Left lung (tissue), 10 donors: Measurements from ENCODE around the gene PRSS16. TPM values are rescaled to one million over a fixed set of nuclear protein-coding genes. Genes with fewer than 3 reads are reported as not detected.
A peak's percentile ranks its signal among the peaks of the same experiment; 100 is the strongest.

Experiments
- ATAC-seq: fragments of 200-7000 bp; cut with Tn5 transposase; one replicate; pipeline ENCODE4 v1.9.1; 2020; ENCODE audit warnings: moderate library complexity
- DNase-seq, 4 donors: peaks; one replicate each; pipeline ENCODE4 v3.0.0-alpha.2; 2013 to 2020
- H3K27ac ChIP-seq, 2 donors: fragments of 200-600 bp; sonication (generic) in 1 of 2; one replicate each; pipeline versions ENCODE4 v1.5.0 to v1.8.0; 2020 to 2021
- H3K27me3 ChIP-seq, 2 donors: fragments of 200-600 bp; sonication (generic) in 1 of 2; one replicate each; pipeline versions ENCODE4 v1.5.0 to v1.8.0; 2020 to 2021
- H3K36me3 ChIP-seq, 2 donors: fragments of 200-600 bp; sonication (generic) in 1 of 2; one replicate each; pipeline versions ENCODE4 v1.5.0 to v1.8.0; 2020 to 2021
- H3K4me1 ChIP-seq, 2 donors: fragments of 200-600 bp; one replicate each; pipeline ENCODE4 v1.8.0; 2021
- H3K4me3 ChIP-seq, 2 donors: fragments of 200-600 bp; sonication (generic) in 1 of 2; one replicate each; pipeline versions ENCODE4 v1.5.0 to v1.8.0; 2020 to 2021; ENCODE audit warnings: mild to moderate bottlenecking in 1 of 2
- H3K9me3 ChIP-seq, 2 donors: fragments of 200-600 bp; sonication (generic) in 1 of 2; one replicate each; pipeline versions ENCODE4 v1.5.0 to v1.8.0; 2020 to 2021
- CTCF ChIP-seq, 2 donors: fragments of 200-600 bp; sonication (generic) in 1 of 2; IDR thresholded peaks; one replicate each; pipeline versions ENCODE4 v1.5.0 to v1.8.0; 2021; ENCODE audit warnings: antibody characterized with exemption in 2 of 2
- intact Hi-C, 2 donors: fragments of 100-400 bp; cut with DNase I; formaldehyde crosslinking; loops; one replicate each; pipeline versions ENCODE4 v1.11.2 to v1.14.2; 2022
- polyA plus RNA-seq, 6 donors: library from polyadenylated mRNA; unstranded; fragments of 120-200 nt; gene quantifications; one replicate each; pipeline ENCODE4 v1.2.1, GENCODE V29; 2013; ENCODE audit not compliant: insufficient read length in 6 of 6
- total RNA-seq, 2 donors: library from RNA; stranded (reverse); fragmentation: NEBNext Ultra II Directional; extraction: Animal tissue kit (Norgen Biotek cat#: 25700); gene quantifications; one replicate each; pipeline ENCODE4 v1.2.1, GENCODE V29; 2021
- donor health status: DM: no; HTN: yes; CAD: no.
- donor health status: DM: no; HTN: no; CAD: no.

The PRSS16 gene
- total and polyA plus RNA-seq, 8 donors: 3.4 to 18.3 (median 5.2) TPM

- no peak for ATAC-seq
Observed at GRCh38 chr6:27275025-27275956, 27.8 kb downstream of the PRSS16 start.

GRCh38 chr6:27279513-27280063 is 32.1 kb downstream of the PRSS16 start:
- TF ChIP-seq CTCF (IDR thresholded peaks at IDR 0.05): no peak
- intact Hi-C loops: no loop called here
- ATAC-seq: no peak
- DNase-seq: no peak
- H3K9me3 ChIP-seq: peaks cover 0 to 1% of the 10 kb centered on the region in 2 donors
- peaks cover 0 to 3% of the 10 kb centered on the region in 2 donors for H3K4me1 ChIP-seq
- no peak overlapping the region for H3K27ac ChIP-seq
- H3K4me3 ChIP-seq: no peak overlapping the region
- H3K27me3 ChIP-seq: peaks cover 79 to 100% of the 10 kb centered on the region in 2 donors
- H3K36me3 ChIP-seq: no peaks in the 10 kb centered on the region

More at GRCh38 chr6:27275025-27275956, 27.8 kb downstream of the PRSS16 start:
- peaks cover 46 to 96% of the 10 kb centered on the region in 2 donors for H3K27me3 ChIP-seq
- H3K4me1 ChIP-seq: peaks cover 0 to 3% of the 10 kb centered on the region in 2 donors
- TF ChIP-seq CTCF (IDR thresholded peaks at IDR 0.05): no peak
- no peak for DNase-seq
- no peak overlapping the region for H3K27ac ChIP-seq
- H3K36me3 ChIP-seq: no peaks in the 10 kb centered on the region
- H3K4me3 ChIP-seq: no peak overlapping the region
- H3K9me3 ChIP-seq: no peaks in the 10 kb centered on the region
- intact Hi-C loops: no loop called here

GRCh38 chr6:27280064-27280539 is 32.6 kb downstream of the PRSS16 start:
- TF ChIP-seq CTCF (IDR thresholded peaks at IDR 0.05): no peak
- no peak overlapping the region for H3K4me3 ChIP-seq
- intact Hi-C loops: no loop called here
- ATAC-seq: peak; percentile 42
- peaks cover 0 to 3% of the 10 kb centered on the region in 2 donors for H3K4me1 ChIP-seq
- H3K36me3 ChIP-seq: no peaks in the 10 kb centered on the region
- H3K27ac ChIP-seq: no peak overlapping the region
- peaks cover 79 to 100% of the 10 kb centered on the region in 2 donors for H3K27me3 ChIP-seq
- peak in 1 of 4 donors; percentile 37 for DNase-seq
- H3K9me3 ChIP-seq: peaks cover 0 to 1% of the 10 kb centered on the region in 2 donors

GRCh38 chr6:27280540-27281000 is 33.1 kb downstream of the PRSS16 start:
- no peak overlapping the region for H3K27ac ChIP-seq
- intact Hi-C loops: no loop called here
- peaks cover 0 to 3% of the 10 kb centered on the region in 2 donors for H3K4me1 ChIP-seq
- no peak for TF ChIP-seq CTCF (IDR thresholded peaks at IDR 0.05)
- H3K9me3 ChIP-seq: peaks cover 0 to 1% of the 10 kb centered on the region in 2 donors
- H3K27me3 ChIP-seq: peaks cover 79 to 100% of the 10 kb centered on the region in 2 donors
- H3K4me3 ChIP-seq: no peak overlapping the region
- ATAC-seq (no peak), DNase-seq (no peak)
- H3K36me3 ChIP-seq: no peaks in the 10 kb centered on the region

GRCh38 chr6:27281105-27281539 is 33.6 kb downstream of the PRSS16 start:
- intact Hi-C loops: no loop called here
- ATAC-seq (no peak), DNase-seq (no peak)
- Histone ChIP-seq H3K4me3 (no peak overlapping the region), H3K27ac (no peak overlapping the region), H3K9me3 (peaks cover 0 to 1% of the 10 kb centered on the region in 2 donors), H3K36me3 (no peaks in the 10 kb centered on the region), H3K27me3 (peaks cover 79 to 100% of the 10 kb centered on the region in 2 donors), H3K4me1 (peaks cover 0 to 3% of the 10 kb centered on the region in 2 donors)
- TF ChIP-seq CTCF (IDR thresholded peaks at IDR 0.05): no peak
